Suprapubic skin (tissue), 4 donors: ENCODE results near the gene NRXN3. TPM values are rescaled to one million over a fixed set of nuclear protein-coding genes. Genes with fewer than 3 reads are reported as not detected.

Source experiments
- DNase-seq, 2 donors: peaks; one replicate each; pipeline ENCODE4 v3.0.0-alpha.2; 2019; ENCODE audit warnings: low spot score in 2 of 2
- H3K27ac ChIP-seq: fragments of 200-600 bp; sonication (generic); one replicate; pipeline ENCODE4 v1.5.1; 2019
- H3K27me3 ChIP-seq: fragments of 200-600 bp; sonication (generic); one replicate; pipeline ENCODE4 v1.5.1; 2019
- H3K36me3 ChIP-seq: fragments of 200-600 bp; sonication (generic); one replicate; pipeline ENCODE4 v1.5.1; 2019
- H3K4me1 ChIP-seq: fragments of 200-600 bp; sonication (generic); one replicate; pipeline ENCODE4 v1.5.1; 2019
- H3K4me3 ChIP-seq: fragments of 200-600 bp; sonication (generic); one replicate; pipeline ENCODE4 v1.5.1; 2019; ENCODE audit warnings: mild to moderate bottlenecking
- H3K9me3 ChIP-seq: fragments of 200-600 bp; sonication (generic); one replicate; pipeline ENCODE4 v1.5.1; 2019
- CTCF ChIP-seq, 2 donors: fragments of 200-600 bp in 1 of 2; fragments of 450-650 bp in 1 of 2; sonication (generic) in 1 of 2; IDR thresholded peaks; one replicate each; pipeline ENCODE4 v1.5.1; 2016 to 2019; ENCODE audit warnings: antibody characterized with exemption in 2 of 2, mild to moderate bottlenecking in 1 of 2, moderate library complexity in 1 of 2
- EP300 ChIP-seq: sonication (generic); formaldehyde crosslinking; IDR thresholded peaks from one replicate; pipeline ENCODE4 v1.6.1; 2017; ENCODE audit warnings: antibody characterized with exemption
- POLR2A ChIP-seq, 2 donors: fragments of 450-650 bp; IDR thresholded peaks; one replicate each; pipeline ENCODE4 v1.6.1; 2017; ENCODE audit warnings: antibody characterized with exemption in 2 of 2, mild to moderate bottlenecking in 2 of 2, moderate library complexity in 2 of 2
- POLR2AphosphoS5 ChIP-seq, 3 donors: sonication (generic); formaldehyde crosslinking; IDR thresholded peaks; one replicate each; pipeline ENCODE4 v1.6.1; 2017; ENCODE audit warnings: antibody characterized with exemption in 3 of 3
- WGBS: methylation state at CpG from one replicate; pipeline ENCODE4 v1.1.5; 2018; 5-methylcytosine and 5-hydroxymethylcytosine counted together
- total RNA-seq, 4 donors: library from RNA; depleted of rRNA; stranded (reverse); fragments of >200 nt; gene quantifications; one replicate each; pipeline ENCODE4 v1.1.0, GENCODE V29; 2016

Gene NRXN3
- total RNA-seq, 4 donors from 2014 or later: 0.79 to 4.3 (median 3.3) TPM

- WGBS: 78% methylated on average over 4 of the region's 4 CpGs
- no peaks in the 10 kb centered on the region for H3K27me3 ChIP-seq
- H3K9me3 ChIP-seq: no peaks in the 10 kb centered on the region
- H3K4me3 ChIP-seq: no peak overlapping the region
- no peak overlapping the region for H3K27ac ChIP-seq
- no peak for DNase-seq
- no peak for TF ChIP-seq EP300
- TF ChIP-seq POLR2AphosphoS5 (IDR thresholded peaks at IDR 0.05): no peak
- TF ChIP-seq CTCF (IDR thresholded peaks at IDR 0.05): no peak
- no peak for TF ChIP-seq POLR2A (IDR thresholded peaks at IDR 0.05)
- no peaks in the 10 kb centered on the region for H3K4me1 ChIP-seq
- no peaks in the 10 kb centered on the region for H3K36me3 ChIP-seq
Observed at GRCh38 chr14:79580906-79581305, 1410.7 kb downstream of the NRXN3 start.

- Histone ChIP-seq H3K27me3 (no peaks in the 10 kb centered on the region), H3K36me3 (no peaks in the 10 kb centered on the region), H3K9me3 (no peaks in the 10 kb centered on the region), H3K4me3 (no peak overlapping the region), H3K27ac (no peak overlapping the region), H3K4me1 (no peaks in the 10 kb centered on the region)
- no peak for TF ChIP-seq EP300
- TF ChIP-seq POLR2A (IDR thresholded peaks at IDR 0.05): no peak
- no peak for TF ChIP-seq POLR2AphosphoS5 (IDR thresholded peaks at IDR 0.05)
- TF ChIP-seq CTCF (IDR thresholded peaks at IDR 0.05): no peak
- WGBS: 65% methylated on average over 4 of the region's 4 CpGs
- DNase-seq: no peak
Observed at GRCh38 chr14:79581912-79582576, 1411.9 kb downstream of the NRXN3 start.

GRCh38 chr14:79583738-79584408 lies 1413.7 kb downstream of the NRXN3 start:
- TF ChIP-seq CTCF (IDR thresholded peaks at IDR 0.05) (no peak), EP300 (no peak), POLR2AphosphoS5 (IDR thresholded peaks at IDR 0.05) (no peak), POLR2A (IDR thresholded peaks at IDR 0.05) (no peak)
- Histone ChIP-seq H3K4me1 (no peaks in the 10 kb centered on the region), H3K27me3 (no peaks in the 10 kb centered on the region), H3K36me3 (no peaks in the 10 kb centered on the region), H3K9me3 (no peaks in the 10 kb centered on the region), H3K27ac (no peak overlapping the region), H3K4me3 (no peak overlapping the region)
- DNase-seq: no peak
- 85% methylated on average over 4 of the region's 4 CpGs for WGBS

DNA sequence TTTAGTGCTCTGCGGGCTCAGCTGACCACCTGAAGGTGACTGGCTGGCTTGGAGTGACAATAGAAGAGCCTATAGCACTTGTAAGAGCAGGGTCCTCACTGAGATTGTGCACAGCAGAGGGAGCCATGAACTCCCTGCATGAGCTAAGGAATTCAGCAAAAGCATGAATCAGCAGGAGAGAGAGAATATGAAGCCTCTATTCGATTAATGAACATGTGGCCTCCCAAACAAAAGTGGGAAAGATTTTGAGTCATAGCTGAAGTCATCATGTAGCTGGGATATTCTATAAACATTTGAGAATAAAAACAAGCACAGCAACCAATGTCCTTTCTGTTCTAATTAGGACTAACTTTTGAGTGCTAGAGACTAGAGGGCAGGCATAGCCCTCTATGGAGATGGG lies 1414.5 kb downstream of the NRXN3 start:
- DNase-seq: no peak
- Histone ChIP-seq H3K27ac (no peak overlapping the region), H3K27me3 (no peaks in the 10 kb centered on the region)

More for the DNA sequence above, 1414.5 kb downstream of the NRXN3 start:
- H3K36me3 ChIP-seq: no peaks in the 10 kb centered on the region
- H3K4me3 ChIP-seq: no peak overlapping the region
- 55% methylated on average over 2 of the region's 2 CpGs for WGBS
- no peaks in the 10 kb centered on the region for H3K9me3 ChIP-seq
- no peak for TF ChIP-seq POLR2A (IDR thresholded peaks at IDR 0.05)
- no peak for TF ChIP-seq EP300
- no peak for TF ChIP-seq CTCF (IDR thresholded peaks at IDR 0.05)
- no peak for TF ChIP-seq POLR2AphosphoS5 (IDR thresholded peaks at IDR 0.05)
- no peaks in the 10 kb centered on the region for H3K4me1 ChIP-seq
